GM12801 (cell line): ENCODE results near the gene LRIT3.

Source experiments
- CTCF ChIP-seq: IDR thresholded peaks from one replicate; pipeline ENCODE4 v1.5.1; 2011; ENCODE audit warnings: control low read depth; ENCODE audit not compliant: insufficient read length; ENCODE audit errors: extremely low read depth

Gene LRIT3

DNA sequence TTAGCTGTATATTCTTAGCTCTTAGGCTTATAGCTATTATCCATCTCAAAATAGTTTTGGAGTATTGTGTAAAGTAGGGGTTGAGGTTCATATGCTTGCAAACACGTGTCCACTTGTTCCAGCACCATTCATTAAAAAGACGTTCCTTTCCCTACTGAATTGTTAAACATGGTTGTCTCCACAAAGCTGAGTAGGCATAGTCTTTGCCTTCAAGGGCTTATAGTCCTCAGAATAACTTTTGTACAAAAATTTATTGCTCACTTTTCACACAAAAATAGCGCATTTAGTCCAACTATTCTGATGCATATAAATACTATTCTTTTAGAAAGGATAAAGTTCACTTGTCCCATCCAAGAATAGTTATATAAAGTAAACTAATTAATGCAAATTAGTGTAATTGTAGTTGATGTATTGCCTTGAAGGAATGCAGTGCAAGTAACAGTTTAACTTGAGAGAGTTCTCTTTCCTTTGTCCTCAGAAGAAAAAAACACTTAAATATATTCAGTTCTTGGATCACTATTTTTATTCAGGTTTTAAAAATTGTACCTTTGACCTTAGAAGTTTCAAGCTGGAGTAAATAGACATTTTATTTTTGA lies 14.1 kb downstream of the LRIT3 start:
- no peak for TF ChIP-seq CTCF

- TF ChIP-seq CTCF, result no peak
Observed at GRCh38 chr4:109864134-109864533, 16.2 kb downstream of the LRIT3 start.

DNA sequence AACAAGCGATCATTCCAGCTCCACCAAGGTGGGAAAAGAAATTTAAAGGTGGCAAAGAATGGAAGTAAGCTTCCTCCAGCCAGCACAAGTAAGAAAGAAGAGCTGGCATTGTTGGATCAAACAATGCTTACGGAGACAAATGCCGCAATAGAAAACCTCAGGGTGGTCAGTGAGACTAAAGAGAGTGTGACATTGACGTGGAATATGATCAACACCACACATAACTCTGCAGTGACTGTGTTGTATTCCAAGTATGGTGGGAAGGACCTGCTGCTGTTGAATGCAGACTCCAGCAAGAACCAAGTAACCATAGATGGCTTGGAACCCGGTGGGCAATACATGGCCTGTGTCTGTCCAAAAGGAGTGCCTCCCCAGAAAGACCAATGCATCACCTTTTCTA lies 22.2 kb downstream of the LRIT3 start:
- TF ChIP-seq CTCF, result no peak

- no peak for TF ChIP-seq CTCF
Observed at GRCh38 chr4:109872065-109872464, 24.2 kb downstream of the LRIT3 start.

DNA sequence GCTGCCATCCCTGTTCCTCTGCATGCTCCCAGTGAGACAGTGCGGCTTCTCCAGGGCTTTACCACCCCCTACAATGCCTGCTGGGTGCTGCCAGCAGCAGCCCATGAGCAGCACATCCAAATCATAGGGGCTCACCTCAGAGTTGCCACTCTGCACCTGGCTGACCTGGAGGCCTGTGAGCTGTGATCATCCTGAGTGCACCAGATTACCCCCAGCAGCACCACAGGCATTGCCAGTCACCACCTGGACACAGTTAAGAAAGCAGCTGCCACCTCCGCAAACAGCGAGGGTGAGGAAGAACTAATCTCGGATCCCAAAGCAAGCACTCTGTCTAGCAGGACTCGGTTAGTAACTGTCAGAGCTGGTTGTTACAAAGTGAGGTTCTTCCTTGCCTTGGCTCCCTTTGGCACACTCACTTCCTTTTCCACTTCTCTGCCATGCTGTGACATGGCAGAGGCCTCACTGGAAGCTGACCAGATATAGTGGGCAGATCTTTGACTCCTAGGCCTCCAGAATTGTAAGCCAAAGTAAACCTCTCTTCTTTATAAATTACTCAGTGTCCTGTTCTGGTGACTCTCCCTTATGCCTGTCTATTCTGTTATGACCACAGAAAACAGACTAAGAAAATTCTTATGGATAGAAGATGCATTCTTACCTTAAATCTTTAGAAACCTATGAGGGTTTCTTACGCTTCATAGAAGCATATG lies 25.2 kb downstream of the LRIT3 start:
- TF ChIP-seq CTCF, result no peak

- TF ChIP-seq CTCF, result no peak
Observed at GRCh38 chr4:109873791-109874514, 26.0 kb downstream of the LRIT3 start.

DNA sequence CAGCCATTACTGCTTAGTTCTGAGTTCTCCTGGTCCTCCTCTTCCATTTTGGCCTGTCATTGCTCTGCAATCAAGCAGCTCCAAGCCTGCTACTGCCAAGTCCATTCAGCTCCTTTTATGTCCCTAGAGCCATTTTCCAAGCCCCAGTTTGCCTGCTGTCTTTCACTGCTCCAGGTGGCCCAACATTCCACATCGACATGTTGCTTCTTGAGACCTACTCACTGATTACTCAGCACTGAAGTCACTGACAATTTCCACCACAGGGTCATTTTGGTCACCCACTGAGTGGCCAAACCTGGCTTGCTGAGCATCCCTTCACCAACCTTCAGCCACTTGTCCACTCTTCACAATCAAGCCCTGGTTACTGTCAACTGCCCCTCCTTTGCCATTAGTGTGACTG lies 27.2 kb downstream of the LRIT3 start:
- TF ChIP-seq CTCF, result no peak
